Stomach (tissue), 4 donors: ENCODE measurements around the gene B3GALNT1.

ENCODE experiments used
- POLR2A ChIP-seq, 4 donors: fragments of 450-650 bp; IDR thresholded peaks; one replicate each; pipeline ENCODE4 v1.6.1; 2016; ENCODE audit warnings: antibody characterized with exemption in 4 of 4, control low read depth in 2 of 4, mild to moderate bottlenecking in 1 of 4, moderate library complexity in 1 of 4
- POLR2AphosphoS5 ChIP-seq, 3 donors: sonication (generic); formaldehyde crosslinking; IDR thresholded peaks; one replicate each; pipeline ENCODE4 v1.6.1; 2016; ENCODE audit warnings: antibody characterized with exemption in 3 of 3
- TF ChIP-seq, protein P1 (sequence below), 7 experiments: fragments of 450-650 bp in 4 of 7; fragments of 200-600 bp in 3 of 7; sonication (generic) in 3 of 7; IDR thresholded peaks; one replicate each; pipeline ENCODE4 v1.5.1; 2016 to 2019; ENCODE audit warnings: antibody characterized with exemption in 7 of 7, control low read depth in 2 of 7, mild to moderate bottlenecking in 1 of 7

DNA sequence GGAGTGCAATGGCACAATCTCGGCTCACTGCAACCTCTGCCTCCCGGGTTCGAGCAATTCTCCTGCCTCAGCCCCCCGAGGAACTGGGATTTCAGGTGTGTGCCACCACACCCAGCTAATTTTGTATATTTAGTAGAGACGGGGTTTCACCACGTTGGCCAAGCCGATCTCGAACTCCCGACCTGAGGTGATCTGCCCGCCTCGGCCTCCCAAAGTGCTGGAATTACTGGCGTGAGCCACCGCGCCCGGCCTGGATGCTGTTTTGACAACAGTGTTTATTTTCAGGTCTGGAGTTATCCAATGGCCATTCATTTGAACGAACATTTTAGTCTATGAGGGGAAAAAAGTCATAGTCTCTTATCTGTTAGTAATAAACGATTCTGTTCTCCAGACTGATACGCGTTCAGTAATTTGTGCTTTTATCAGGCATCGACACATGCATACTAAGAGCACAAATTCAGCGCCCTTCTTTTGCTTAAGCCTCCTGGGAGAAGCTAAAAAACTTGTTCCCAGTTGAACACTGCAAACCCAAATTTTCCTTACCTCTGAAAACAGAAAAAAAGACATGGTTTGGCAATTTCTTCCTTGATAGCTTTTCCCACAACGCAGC, 1.3 kb downstream of the B3GALNT1 start:
- TF ChIP-seq, protein P1, sequence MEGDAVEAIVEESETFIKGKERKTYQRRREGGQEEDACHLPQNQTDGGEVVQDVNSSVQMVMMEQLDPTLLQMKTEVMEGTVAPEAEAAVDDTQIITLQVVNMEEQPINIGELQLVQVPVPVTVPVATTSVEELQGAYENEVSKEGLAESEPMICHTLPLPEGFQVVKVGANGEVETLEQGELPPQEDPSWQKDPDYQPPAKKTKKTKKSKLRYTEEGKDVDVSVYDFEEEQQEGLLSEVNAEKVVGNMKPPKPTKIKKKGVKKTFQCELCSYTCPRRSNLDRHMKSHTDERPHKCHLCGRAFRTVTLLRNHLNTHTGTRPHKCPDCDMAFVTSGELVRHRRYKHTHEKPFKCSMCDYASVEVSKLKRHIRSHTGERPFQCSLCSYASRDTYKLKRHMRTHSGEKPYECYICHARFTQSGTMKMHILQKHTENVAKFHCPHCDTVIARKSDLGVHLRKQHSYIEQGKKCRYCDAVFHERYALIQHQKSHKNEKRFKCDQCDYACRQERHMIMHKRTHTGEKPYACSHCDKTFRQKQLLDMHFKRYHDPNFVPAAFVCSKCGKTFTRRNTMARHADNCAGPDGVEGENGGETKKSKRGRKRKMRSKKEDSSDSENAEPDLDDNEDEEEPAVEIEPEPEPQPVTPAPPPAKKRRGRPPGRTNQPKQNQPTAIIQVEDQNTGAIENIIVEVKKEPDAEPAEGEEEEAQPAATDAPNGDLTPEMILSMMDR (IDR thresholded peaks at IDR 0.05) = no peak
- TF ChIP-seq POLR2AphosphoS5 (IDR thresholded peaks at IDR 0.05) (no peak), POLR2A (IDR thresholded peaks at IDR 0.05) (no peak)
